Sciatic nerve (tissue), 2 donors: ENCODE measurements around the gene REXO5. TPM values are rescaled to one million over a fixed set of nuclear protein-coding genes. Genes with fewer than 3 reads are reported as not detected.
"Not testable (repeated sequence)": the region's sequence is repeated elsewhere in the genome, so short reads cannot be mapped to it uniquely, and the experiment has no call there.

ENCODE experiments used
- ATAC-seq: fragments of 200-7000 bp; cut with Tn5 transposase; one replicate; pipeline ENCODE4 v1.9.1; 2020; ENCODE audit warnings: mild to moderate bottlenecking, moderate library complexity
- DNase-seq: peaks from one replicate; pipeline ENCODE4 v3.0.0-alpha.2; 2020; ENCODE audit warnings: low spot score
- intact Hi-C: fragments of 100-400 bp; cut with DNase I; formaldehyde crosslinking; loops from one replicate; pipeline ENCODE4 v1.14.2; 2022
- total RNA-seq: library from RNA; stranded (reverse); fragmentation: NEBNext Ultra II Directional; extraction: Animal tissue kit (Norgen Biotek cat#: 25700); gene quantifications from one replicate; pipeline ENCODE4 v1.2.1, GENCODE V29; 2021
- donor health status: DM: no; HTN: no; CAD: no.
- donor health status: DM: no; HTN: no; CAD: no.

REXO5 gene
- total RNA-seq, 1 donor from 2014 or later = 2.5 TPM

GRCh38 chr16:20839504-20839903, 33.2 kb downstream of the REXO5 start:
- DNase-seq (no peak), ATAC-seq (no peak)
- intact Hi-C loops = loop anchor here (5.0 kb wide), 1 partner anchor 108 kb away; no protein-coding TSS in a partner anchor

- DNase-seq = no peak
- intact Hi-C loops = no loop called here
- ATAC-seq = no peak
Measured at GRCh38 chr16:20844054-20844453, 37.7 kb downstream of the REXO5 start.

- intact Hi-C loops = no loop called here
- ATAC-seq (peak; percentile 42), DNase-seq (no peak)
Measured at GRCh38 chr16:20844588-20844987, 38.3 kb downstream of the REXO5 start.

- intact Hi-C loops = loop anchor here (5.0 kb wide), 1 partner anchor 241 kb away; no protein-coding TSS in a partner anchor
- no peak for DNase-seq
- ATAC-seq = no peak
Measured at GRCh38 chr16:20846030-20846429, 39.7 kb downstream of the REXO5 start.

DNA sequence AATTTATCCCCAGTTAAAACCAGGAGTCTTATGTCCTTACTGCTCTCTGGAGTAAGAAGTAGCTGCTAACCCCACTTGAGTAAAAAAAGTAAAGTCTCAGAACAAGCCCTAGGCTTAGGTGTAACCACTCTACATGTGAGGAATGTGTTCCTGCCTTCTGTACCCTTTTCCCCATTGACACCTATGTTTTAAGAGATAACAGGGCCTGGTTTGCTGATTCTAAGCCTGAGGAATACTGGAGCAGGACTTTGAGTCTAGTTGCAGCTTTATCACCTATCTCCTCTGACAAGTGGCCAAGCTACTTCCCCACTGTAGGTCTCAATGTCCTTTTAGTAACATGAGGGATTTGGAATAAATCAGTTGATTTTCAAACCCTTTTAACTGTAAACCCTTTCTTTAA, 40.2 kb downstream of the REXO5 start:
- no peak for DNase-seq
- ATAC-seq = no peak
- intact Hi-C loops = loop anchor here (5.0 kb wide), 1 partner anchor 241 kb away; no protein-coding TSS in a partner anchor

DNA sequence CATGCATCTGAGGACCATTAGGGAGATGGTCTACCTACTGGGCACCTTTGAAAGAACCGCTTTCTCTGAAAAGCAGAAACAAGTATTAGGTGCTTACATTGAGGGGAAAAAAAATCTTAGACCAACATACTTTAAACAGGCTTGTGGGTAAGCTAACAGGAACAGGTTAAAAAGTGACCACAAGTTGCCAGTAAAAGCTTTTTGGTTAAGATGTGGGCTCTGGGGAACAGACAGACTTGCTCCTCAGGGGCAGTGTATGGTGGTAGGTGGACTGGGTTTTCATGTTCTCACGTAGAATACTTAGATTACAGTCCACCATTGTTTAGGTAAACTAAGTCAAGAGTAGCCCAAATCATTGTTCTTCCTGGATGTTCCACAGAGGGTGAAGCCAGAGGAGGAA, 41.2 kb downstream of the REXO5 start:
- intact Hi-C loops = loop anchor here (5.0 kb wide), 1 partner anchor 240 kb away; no protein-coding TSS in a partner anchor
- DNase-seq = no peak
- no peak for ATAC-seq

DNA sequence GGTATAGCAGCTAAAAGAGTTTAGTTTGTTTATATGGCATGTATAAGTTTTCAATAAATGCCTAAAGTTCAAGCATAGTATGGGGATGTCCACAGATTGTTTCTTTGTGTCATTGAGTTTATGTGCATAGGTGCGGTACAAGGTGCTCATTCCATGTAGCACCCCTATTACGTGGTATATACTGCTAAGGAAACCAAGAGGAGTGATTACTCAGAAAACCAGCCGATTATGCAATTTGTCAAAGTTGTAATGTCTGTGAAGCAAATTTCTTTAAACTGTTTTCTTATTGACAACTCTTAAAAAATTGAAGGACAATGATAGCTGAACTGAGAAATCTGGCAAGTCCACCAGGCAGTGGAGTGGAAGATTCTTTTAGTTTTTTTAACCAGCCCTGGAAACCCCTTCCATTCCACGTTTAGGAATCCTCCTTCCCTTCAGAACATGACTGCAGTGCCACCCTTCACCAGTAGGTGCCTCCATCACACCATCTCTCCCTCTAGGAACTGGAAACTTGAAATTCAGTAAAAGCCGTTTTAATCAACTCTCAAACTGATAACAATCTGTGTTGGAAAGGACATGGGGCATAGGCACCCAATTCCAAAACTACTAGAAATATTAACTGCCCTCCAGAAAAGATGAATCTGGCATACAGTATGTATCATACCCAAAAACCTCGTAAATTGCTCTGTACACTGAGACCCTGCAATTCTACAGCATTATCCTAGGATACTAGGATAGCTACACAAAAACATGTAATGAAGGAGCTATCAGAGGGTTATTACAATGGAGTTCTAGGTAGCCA, 43.5 kb downstream of the REXO5 start:
- peak; percentile 88 for DNase-seq
- ATAC-seq = peak; percentile 62
- intact Hi-C loops = loop anchor here (5.0 to 10.0 kb wide), 2 partner anchors 135 to 238 kb away; no protein-coding TSS in a partner anchor

DNA sequence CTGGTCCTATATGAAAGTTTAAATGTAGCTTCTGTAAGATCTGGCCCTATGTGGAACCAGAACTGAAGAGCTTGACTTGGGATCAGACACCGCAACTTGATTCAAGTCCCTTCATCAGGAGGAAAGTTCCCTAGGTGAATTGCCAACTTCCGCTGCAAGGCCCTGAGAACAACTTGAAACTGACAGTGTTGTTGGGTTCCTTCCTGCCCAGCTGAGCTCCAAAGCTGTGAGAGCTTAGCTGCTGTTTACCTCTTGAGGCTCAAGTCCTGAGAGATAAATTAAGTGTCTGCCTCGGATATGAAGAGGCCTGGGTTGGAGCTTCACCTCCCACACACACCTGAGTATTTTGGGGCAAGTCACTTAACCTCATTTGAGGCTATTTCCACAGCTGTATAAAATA, 44.7 kb downstream of the REXO5 start:
- ATAC-seq (peak; percentile 36), DNase-seq (no peak)
- intact Hi-C loops = loop anchor here (10.0 kb wide), 1 partner anchor 134 kb away; no protein-coding TSS in a partner anchor

DNA sequence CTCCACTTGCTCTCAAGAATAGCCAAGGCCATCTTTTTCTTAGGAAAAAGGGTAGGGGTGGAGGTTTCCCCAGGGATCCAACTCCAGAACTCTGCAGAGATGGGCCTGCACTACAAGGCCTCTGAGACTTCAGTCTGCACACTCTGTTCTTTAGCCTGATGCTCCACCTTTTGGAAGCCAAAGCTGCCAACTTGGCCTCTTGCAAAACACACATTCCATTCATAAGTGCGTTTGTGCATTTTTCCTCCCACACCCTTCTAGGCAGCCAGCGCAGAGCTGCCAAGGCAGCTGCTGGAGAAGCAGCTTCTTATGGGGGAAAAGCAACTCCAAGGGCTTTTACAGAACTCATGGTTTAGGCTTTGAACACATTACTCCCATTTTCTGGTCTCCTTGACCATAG, 45.3 kb downstream of the REXO5 start:
- ATAC-seq (peak; percentile 97), DNase-seq (peak; percentile 82)
- intact Hi-C loops = loop anchor here (10.0 kb wide), 1 partner anchor 133 kb away; no protein-coding TSS in a partner anchor

- DNase-seq (no peak), ATAC-seq (no peak)
- intact Hi-C loops = loop anchor here (2.0 to 10.0 kb wide), 2 partner anchors 48 to 132 kb away; partner anchors contain the start of genes DCUN1D3 and LYRM1
Measured at GRCh38 chr16:20853143-20853542, 46.8 kb downstream of the REXO5 start.

DNA sequence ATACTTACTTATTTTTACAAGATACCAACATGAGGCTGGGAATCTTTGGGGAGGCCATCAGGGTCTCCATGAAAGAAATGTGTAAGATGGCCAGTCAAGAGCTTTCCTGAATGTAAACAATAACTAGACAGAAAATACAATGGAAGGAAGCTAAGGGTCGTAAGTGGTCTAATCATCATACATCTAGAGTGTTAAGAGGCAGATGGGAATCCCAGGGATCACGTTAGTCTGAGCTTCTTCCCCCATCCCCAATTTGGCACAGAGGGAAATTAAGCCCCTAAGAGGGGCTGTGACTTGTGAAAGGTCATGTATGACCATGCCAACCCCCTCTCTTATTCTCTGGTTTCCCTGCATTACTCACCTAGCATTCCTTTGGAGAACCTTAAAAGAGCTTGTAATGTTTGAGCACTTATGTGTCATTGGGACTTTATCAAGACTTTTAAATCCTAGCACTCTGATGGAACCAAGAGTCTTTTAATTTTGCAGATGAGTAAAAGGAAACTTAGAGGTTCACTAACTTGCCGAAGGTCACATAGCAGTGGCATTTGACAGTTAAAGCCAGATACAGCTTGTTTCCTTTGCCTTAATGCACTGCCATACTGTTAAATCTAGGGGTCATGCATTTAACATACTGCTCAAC, 47.8 kb downstream of the REXO5 start:
- intact Hi-C loops = loop anchor here (2.0 to 10.0 kb wide), 2 partner anchors 47 to 131 kb away; partner anchors contain the start of genes DCUN1D3 and LYRM1
- DNase-seq = no peak
- ATAC-seq = no peak

- intact Hi-C loops = loop anchor here (10.0 kb wide), 1 partner anchor 130 kb away; no protein-coding TSS in a partner anchor
- no peak for DNase-seq
- no peak for ATAC-seq
Measured at GRCh38 chr16:20854963-20855362, 48.6 kb downstream of the REXO5 start.

DNA sequence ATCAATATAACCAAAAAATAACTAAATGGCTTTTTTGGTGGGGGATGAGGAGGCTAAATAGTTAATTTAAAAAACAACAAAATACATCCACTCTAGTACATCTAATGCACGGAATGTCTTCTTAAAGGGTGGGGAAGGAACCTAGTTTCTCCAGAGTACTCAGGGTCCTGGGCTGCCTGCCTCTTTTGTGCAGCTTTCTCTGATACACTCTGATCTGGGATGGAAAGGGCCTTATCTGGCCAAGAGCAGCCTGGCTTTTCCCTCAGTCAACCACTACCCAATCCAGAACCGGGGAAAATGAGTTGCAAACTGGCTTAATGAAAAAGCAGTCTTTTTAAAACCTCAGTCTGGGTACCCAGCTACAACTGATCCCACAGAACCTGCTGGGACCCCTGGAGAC, 51.0 kb downstream of the REXO5 start:
- intact Hi-C loops = loop anchor here (10.0 kb wide), 1 partner anchor 128 kb away; no protein-coding TSS in a partner anchor
- DNase-seq = no peak
- ATAC-seq = no peak

- no peak for DNase-seq
- ATAC-seq = peak; percentile 7
- intact Hi-C loops = loop anchor here (10.0 kb wide), 1 partner anchor 126 kb away; no protein-coding TSS in a partner anchor
Measured at GRCh38 chr16:20859229-20859628, 52.9 kb downstream of the REXO5 start.

- ATAC-seq (peak; percentile 45), DNase-seq (no peak)
- intact Hi-C loops = loop anchor here (10.0 kb wide), 1 partner anchor 125 kb away; no protein-coding TSS in a partner anchor
Measured at GRCh38 chr16:20859699-20860098, 53.4 kb downstream of the REXO5 start.

- intact Hi-C loops = no loop called here
- no peak for DNase-seq
- ATAC-seq = no peak
Measured at GRCh38 chr16:20860361-20860760, 54.0 kb downstream of the REXO5 start.

DNA sequence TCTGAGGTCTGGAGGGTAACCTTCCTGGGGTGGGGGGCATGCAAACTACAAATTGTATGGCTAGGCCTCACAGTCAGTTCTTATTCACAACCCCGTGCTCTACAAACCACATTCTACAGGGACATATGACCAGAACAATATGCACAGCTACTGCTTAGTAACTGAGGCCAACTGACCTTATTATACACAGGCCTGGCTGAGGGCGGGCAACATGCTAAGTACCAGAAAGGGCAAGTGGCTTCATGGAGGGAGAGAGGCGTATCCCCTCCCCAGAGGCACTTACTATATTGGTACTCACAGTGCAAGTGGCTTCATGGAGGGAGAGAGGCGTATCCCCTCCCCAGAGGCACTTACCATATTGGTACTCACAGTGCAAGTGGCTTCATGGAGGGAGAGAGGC, 54.7 kb downstream of the REXO5 start:
- intact Hi-C loops, DNase-seq, ATAC-seq: not testable (repeated sequence)

GRCh38 chr16:20862162-20862960, 56.0 kb downstream of the REXO5 start:
- ATAC-seq (no peak), DNase-seq (no peak)
- intact Hi-C loops = no loop called here

GRCh38 chr16:20864376-20864775, 58.0 kb downstream of the REXO5 start:
- intact Hi-C loops, ATAC-seq, DNase-seq: not testable (repeated sequence)
